Cardiac muscle cell (in vitro differentiated cells and primary cell): Measurements from ENCODE around the gene RHOF. TPM values are rescaled to one million over a fixed set of nuclear protein-coding genes. Genes with fewer than 3 reads are reported as not detected.

ENCODE experiments used
- DNase-seq, 2 donors: peaks; one replicate each; pipeline versions ENCODE4 v3.0.0 to v3.0.0-alpha.2; 2010 to 2017; ENCODE audit warnings: low read depth in 1 of 2, low spot score in 1 of 2
- H3K27ac ChIP-seq: fragments of 200-600 bp; sonication (generic); 2 replicates; pipeline ENCODE4 v1.5.1; 2016
- H3K27me3 ChIP-seq: fragments of 200-600 bp; sonication (generic); 2 replicates; pipeline ENCODE4 v1.6.0; 2016; ENCODE audit warnings: control low read depth
- H3K36me3 ChIP-seq: fragments of 200-600 bp; sonication (generic); 2 replicates; pipeline ENCODE4 v1.5.1; 2016; ENCODE audit warnings: control low read depth
- H3K4me1 ChIP-seq: fragments of 200-600 bp; sonication (generic); 2 replicates; pipeline ENCODE4 v1.8.1; 2017; ENCODE audit warnings: low read depth, mild to moderate bottlenecking, mixed run types
- H3K4me3 ChIP-seq: fragments of 200-600 bp; sonication (generic); 2 replicates; pipeline ENCODE4 v1.5.1; 2016; ENCODE audit warnings: mild to moderate bottlenecking
- H3K9me3 ChIP-seq: fragments of 200-600 bp; sonication (generic); 2 replicates; pipeline ENCODE4 v1.5.1; 2017; ENCODE audit warnings: low read depth, mild to moderate bottlenecking, control low read depth
- polyA plus RNA-seq: library from polyadenylated mRNA; unstranded; fragments of >200 nt; fragmentation: Nextera tagmentation; extraction: Ambion mirVana; gene quantifications from 2 replicates; pipeline ENCODE4 v1.2.1, GENCODE V29; 2016
- total RNA-seq: library from RNA; depleted of rRNA; stranded (reverse); fragments of >200 nt; gene quantifications from 2 replicates; pipeline ENCODE4 v1.2.3, GENCODE V29; 2016
- TF ChIP-seq, protein P1 (sequence below): IDR thresholded peaks from 2 replicates; pipeline ENCODE4 v1.5.1; 2012; ENCODE audit warnings: low read depth, mild to moderate bottlenecking, low read length

Gene RHOF
- total and polyA plus RNA-seq, 2 experiments from 2014 or later: 21.5 to 56.3 TPM

DNA sequence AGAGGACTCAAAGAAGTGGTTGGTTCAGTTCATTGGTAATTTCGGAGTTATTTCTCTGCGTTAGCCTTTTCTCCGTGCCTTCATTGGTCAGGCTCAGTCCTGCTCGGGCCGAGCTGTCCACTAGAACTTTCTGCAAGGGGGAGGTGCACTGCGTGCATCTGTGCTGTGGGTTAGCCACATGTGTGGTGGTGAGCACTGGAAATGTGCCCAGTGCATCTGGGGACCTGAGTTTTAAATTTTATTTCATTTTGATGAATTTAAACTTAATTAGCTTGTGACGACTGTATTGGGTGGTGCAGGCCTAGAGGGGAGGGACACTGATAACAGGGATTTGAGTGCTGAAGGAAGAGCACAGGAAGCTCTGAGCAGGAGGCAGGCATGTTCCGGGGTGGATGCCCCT lies 34.8 kb upstream of the RHOF start:
- peaks cover 19% of the 10 kb centered on the region for H3K36me3 ChIP-seq
- TF ChIP-seq, protein P1, sequence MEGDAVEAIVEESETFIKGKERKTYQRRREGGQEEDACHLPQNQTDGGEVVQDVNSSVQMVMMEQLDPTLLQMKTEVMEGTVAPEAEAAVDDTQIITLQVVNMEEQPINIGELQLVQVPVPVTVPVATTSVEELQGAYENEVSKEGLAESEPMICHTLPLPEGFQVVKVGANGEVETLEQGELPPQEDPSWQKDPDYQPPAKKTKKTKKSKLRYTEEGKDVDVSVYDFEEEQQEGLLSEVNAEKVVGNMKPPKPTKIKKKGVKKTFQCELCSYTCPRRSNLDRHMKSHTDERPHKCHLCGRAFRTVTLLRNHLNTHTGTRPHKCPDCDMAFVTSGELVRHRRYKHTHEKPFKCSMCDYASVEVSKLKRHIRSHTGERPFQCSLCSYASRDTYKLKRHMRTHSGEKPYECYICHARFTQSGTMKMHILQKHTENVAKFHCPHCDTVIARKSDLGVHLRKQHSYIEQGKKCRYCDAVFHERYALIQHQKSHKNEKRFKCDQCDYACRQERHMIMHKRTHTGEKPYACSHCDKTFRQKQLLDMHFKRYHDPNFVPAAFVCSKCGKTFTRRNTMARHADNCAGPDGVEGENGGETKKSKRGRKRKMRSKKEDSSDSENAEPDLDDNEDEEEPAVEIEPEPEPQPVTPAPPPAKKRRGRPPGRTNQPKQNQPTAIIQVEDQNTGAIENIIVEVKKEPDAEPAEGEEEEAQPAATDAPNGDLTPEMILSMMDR: no peak

GRCh38 chr12:121827351-121828099 lies 34.0 kb upstream of the RHOF start:
- H3K4me1 ChIP-seq: peaks cover 5% of the 10 kb centered on the region
- H3K36me3 ChIP-seq: peaks cover 20% of the 10 kb centered on the region
- no peak overlapping the region for H3K4me3 ChIP-seq
- H3K27ac ChIP-seq: no peak overlapping the region
- H3K27me3 ChIP-seq: no peaks in the 10 kb centered on the region
- no peaks in the 10 kb centered on the region for H3K9me3 ChIP-seq
- no peak for DNase-seq
- TF ChIP-seq, protein P1: no peak

More for the DNA sequence above, 34.8 kb upstream of the RHOF start:
- no peaks in the 10 kb centered on the region for H3K9me3 ChIP-seq
- H3K27me3 ChIP-seq: no peaks in the 10 kb centered on the region
- no peak overlapping the region for H3K4me3 ChIP-seq
- no peak overlapping the region for H3K27ac ChIP-seq
- no peak for DNase-seq
- peaks cover 5% of the 10 kb centered on the region for H3K4me1 ChIP-seq

DNA sequence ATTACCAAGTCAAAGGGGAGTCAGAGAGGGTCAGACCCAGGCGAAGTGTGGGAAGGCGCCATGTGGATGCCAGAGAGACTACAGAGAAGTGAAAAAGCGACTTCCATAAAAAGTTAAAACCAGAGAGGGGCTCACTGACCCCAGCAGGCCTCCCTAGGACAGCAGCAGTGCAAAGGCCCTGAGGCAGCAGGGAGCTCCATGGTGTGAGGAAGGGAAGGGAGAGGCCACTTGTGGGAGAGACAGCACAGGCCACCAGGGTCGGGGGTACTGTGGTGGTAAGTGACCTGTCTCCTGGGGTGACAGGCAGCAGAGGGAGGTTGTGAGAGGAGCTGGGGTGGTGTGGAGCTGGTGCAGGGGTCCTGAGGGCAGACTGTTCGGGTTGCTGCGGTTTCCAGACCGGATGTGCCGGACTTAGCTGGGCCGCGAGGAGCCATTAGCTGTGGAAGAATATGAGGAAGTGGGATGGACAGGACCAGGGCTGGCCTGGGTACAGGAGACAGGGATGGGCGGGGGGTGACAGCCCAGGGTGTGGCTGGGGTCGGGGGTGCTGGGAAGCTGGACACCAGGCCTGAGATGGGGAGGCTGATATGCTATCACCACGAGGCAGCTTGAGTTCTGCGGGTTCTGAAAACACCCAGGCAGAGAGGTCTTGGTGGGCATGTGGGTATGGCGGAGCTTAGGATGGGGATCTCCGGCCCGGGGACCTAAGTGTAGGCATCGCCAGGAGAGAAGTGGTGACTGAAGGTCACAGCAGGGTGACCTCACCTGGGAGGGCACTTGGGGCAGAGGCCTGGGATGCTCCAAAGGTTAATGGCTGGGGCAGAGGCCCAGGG lies 33.0 kb upstream of the RHOF start:
- no peak overlapping the region for H3K4me3 ChIP-seq
- peaks cover 24% of the 10 kb centered on the region for H3K36me3 ChIP-seq
- H3K27ac ChIP-seq: no peak overlapping the region
- TF ChIP-seq, protein P1: no peak
- H3K27me3 ChIP-seq: no peaks in the 10 kb centered on the region
- no peaks in the 10 kb centered on the region for H3K9me3 ChIP-seq
- no peak for DNase-seq
- H3K4me1 ChIP-seq: peaks cover 5% of the 10 kb centered on the region

- H3K4me3 ChIP-seq: no peak overlapping the region
- TF ChIP-seq, protein P1: no peak
- H3K4me1 ChIP-seq: peaks cover 5% of the 10 kb centered on the region
- no peaks in the 10 kb centered on the region for H3K27me3 ChIP-seq
- no peaks in the 10 kb centered on the region for H3K9me3 ChIP-seq
- H3K36me3 ChIP-seq: peaks cover 25% of the 10 kb centered on the region
- no peak for DNase-seq
- H3K27ac ChIP-seq: no peak overlapping the region
Observed at GRCh38 chr12:121825041-121825523, 31.6 kb upstream of the RHOF start.

- Histone ChIP-seq H3K4me3 (no peak overlapping the region), H3K36me3 (peaks cover 34% of the 10 kb centered on the region), H3K27me3 (no peaks in the 10 kb centered on the region), H3K27ac (no peak overlapping the region), H3K9me3 (no peaks in the 10 kb centered on the region), H3K4me1 (no peaks in the 10 kb centered on the region)
- TF ChIP-seq, protein P1: no peak
- no peak for DNase-seq
Observed at GRCh38 chr12:121823727-121824115, 30.2 kb upstream of the RHOF start.
